HG03469 (cell line): ENCODE measurements around the gene IFI44L.

Experiments
- ATAC-seq: cut with Tn5 transposase; IDR thresholded peaks from one replicate; pipeline ENCODE4 v1.9.1; 2021; ENCODE audit warnings: mild to moderate bottlenecking, moderate library complexity, moderate number of reproducible peaks; ENCODE audit not compliant: unreplicated experiment

IFI44L gene

DNA sequence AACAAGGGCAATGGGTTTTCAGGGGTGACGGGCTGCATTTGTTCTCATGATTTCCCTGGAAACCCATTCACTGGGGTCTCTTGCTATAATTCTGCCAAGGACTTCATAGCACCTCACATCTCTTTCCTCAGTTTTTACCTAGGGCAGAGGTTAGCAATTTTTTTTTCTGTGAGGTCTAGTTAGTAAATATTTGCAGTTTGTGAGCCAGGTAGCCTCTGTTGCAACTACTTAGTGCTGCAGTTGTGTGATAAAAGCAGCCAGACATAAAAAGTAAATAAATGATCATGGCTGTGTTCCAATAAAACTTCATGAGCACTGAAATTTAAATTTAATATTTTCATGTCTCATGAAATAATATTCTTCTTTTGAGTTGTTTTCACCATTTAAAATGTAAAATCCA, 67.1 kb downstream of the IFI44L start:
- no peak for ATAC-seq

DNA sequence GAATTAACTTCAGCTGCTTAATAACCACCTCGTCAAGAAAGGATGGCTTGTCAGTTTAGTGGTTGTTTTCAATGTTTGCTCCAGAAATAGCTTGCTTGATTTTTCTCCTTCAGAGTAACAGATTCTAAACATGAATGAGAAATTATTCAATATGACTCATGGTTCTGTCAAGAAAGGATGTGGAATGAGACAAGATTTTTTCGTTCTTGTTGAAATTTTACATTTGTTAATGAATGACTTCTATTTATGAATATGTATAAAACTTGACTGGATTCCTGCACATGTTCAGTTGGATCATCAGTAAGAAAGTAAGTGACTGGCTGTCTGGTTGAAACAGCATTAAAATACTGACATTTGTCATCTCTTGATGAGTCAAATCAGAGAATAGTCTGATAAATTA, 67.7 kb downstream of the IFI44L start:
- no peak for ATAC-seq

DNA sequence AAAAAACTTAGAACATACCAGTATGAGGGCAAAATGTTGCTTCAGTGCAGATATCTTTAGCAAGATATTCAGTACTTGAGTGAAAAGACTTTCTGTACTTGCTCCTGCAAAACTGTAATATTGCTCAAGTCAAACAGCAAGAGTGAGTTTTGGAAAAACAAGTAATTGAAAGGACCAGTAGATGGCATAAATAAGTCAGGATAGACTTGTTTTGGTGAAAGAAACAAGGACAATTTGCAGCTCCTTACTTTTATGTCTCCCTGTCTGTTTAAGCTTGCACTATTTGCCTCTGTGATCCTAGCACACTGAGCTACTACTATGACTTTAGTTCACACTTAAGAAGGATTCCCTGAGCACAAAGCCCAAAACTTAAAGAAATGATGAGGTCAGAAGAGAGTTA, 68.4 kb downstream of the IFI44L start:
- ATAC-seq = no peak

DNA sequence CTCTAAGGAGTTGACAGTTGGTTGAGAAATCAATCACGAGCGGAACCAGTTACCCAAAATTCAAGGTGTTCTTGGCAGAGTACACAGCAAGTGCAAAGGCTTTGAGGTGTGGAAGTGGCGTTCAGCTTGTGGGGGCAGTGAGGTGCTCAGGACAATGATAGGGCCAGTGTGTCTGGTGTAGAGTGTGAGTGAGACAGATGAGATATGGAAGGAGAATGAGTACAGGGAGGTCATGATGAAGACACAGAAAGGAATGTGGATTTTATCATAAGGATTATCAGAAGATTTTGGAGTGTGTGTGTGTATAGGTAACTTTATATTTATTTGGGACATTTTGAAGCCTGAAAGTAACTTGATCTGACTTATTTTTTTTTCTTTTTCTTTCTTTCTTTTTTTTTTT, 70.3 kb downstream of the IFI44L start:
- ATAC-seq = no peak

DNA sequence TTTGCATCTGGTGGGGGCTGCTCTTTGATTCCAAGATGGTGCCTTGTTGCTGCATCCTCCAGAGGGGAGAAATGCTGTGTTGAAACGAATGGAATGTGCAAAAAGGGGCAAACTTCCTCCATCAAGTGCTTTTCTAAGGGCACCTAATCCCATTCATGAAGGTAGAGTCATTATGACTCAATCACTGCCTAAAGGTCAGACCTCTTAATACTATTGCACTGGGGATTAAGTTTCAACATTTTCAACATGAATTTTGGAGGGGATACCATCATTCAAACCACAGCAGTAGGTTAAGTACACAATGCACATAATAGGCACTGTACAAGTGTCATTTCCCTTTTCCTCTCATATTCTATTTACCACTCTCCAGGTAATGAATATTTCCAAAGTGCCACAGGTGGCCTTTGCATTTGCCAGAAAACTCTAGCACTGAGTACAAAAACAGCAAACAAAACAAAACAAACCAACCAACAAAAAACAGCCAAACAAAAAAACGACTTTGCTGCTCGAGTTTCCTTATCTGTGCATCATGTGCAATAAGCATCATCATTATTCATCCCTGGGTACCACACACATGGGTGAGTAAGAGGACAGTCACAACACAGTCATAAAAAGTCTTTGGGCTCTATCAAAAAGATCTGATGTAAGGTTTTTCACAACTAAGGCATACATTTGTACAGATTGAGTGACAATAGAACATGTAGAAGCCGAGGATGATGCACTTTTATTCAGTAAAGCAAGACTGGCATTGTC, 71.9 kb downstream of the IFI44L start:
- no peak for ATAC-seq
